Pancreas (tissue), 10 donors: ENCODE results near the gene NECTIN2. TPM values are rescaled to one million over a fixed set of nuclear protein-coding genes. Genes with fewer than 3 reads are reported as not detected.

Experiments
- ATAC-seq, 4 donors: fragments of 200-7000 bp; cut with Tn5 transposase; one replicate each; pipeline versions ENCODE4 v1.8.0 to v1.9.1; 2020; ENCODE audit warnings: mild to moderate bottlenecking in 4 of 4, moderate library complexity in 4 of 4
- DNase-seq, 6 donors: peaks; one replicate each; pipeline ENCODE4 v3.0.0-alpha.2; 2020
- FAIRE-seq: peaks from 2 replicates; lab custom pipeline; 2012; peaks lifted over from hg19 to GRCh38; lab: Jason Lieb, UNC
- H3K27ac ChIP-seq, 4 donors: fragments of 200-600 bp; sonication (generic); 1 replicate in 3 of 4; 2 replicates in 1 of 4; pipeline versions ENCODE4 v1.5.0 to v1.8.0; 2020
- H3K27me3 ChIP-seq, 4 donors: fragments of 200-600 bp; one replicate each; pipeline ENCODE4 v1.8.0; 2021
- H3K36me3 ChIP-seq, 3 donors: fragments of 200-600 bp; sonication (generic) in 1 of 3; one replicate each; pipeline versions ENCODE4 v1.5.0 to v1.8.0; 2020 to 2021
- H3K4me1 ChIP-seq, 3 donors: fragments of 200-600 bp; one replicate each; pipeline ENCODE4 v1.8.0; 2021
- H3K4me3 ChIP-seq, 4 donors: fragments of 200-600 bp; sonication (generic) in 2 of 4; one replicate each; pipeline versions ENCODE4 v1.5.0 to v1.8.0; 2020 to 2021
- H3K9me3 ChIP-seq, 4 donors: fragments of 200-600 bp; one replicate each; pipeline ENCODE4 v1.8.0; 2021
- CTCF ChIP-seq, 4 donors: fragments of 200-600 bp; sonication (generic) in 3 of 4; IDR thresholded peaks; one replicate each; pipeline versions ENCODE4 v1.5.0 to v1.8.0; 2021; ENCODE audit warnings: antibody characterized with exemption in 4 of 4
- WGBS, 2 donors: extraction: QIAGEN DNeasy Blood & Tissue Kit; methylation state at CpG; one replicate each; pipeline ENCODE4 v1.1.7; 2013; 5-methylcytosine and 5-hydroxymethylcytosine counted together
- intact Hi-C, 3 donors: fragments of 100-400 bp; cut with DNase I; formaldehyde crosslinking; loops; one replicate each; pipeline versions ENCODE4 v1.11.1 to v1.14.2; 2022
- polyA plus RNA-seq, 2 donors: library from polyadenylated mRNA; stranded (reverse); fragments of 200-250 nt; gene quantifications; one replicate each; pipeline ENCODE4 v1.2.3, GENCODE V29; 2013
- total RNA-seq, 6 donors: library from RNA; stranded (reverse); fragmentation: NEBNext Ultra II Directional in 4 of 6; extraction: Animal tissue kit (Norgen Biotek cat#: 25700) in 4 of 6; gene quantifications; one replicate each; pipeline versions ENCODE4 v1.2.1 to v1.2.4, GENCODE V29; 2021 to 2023
- donor health status: healthy with polysubstance abuse.
- donor health status: DM: no; HTN: no; CAD: no; lungs with moderate emphysema.
- donor health status: DM: no; HTN: no; CAD: no.
- donor health status: control.
- donor health status: control.
- donor health status: Bipolar disorder and iron deficiency.
- donor health status: DM: yes; HTN: yes; CAD: no.
- donor health status: DM: no; HTN: no; CAD: no.
- donor health status: DM: no; HTN: no; CAD: no.
- donor health status: DM: yes; HTN: yes; CAD: no.

The NECTIN2 gene
- total and polyA plus RNA-seq, 8 donors, result 26.7 to 101 (median 52.7) TPM

- no peak for TF ChIP-seq CTCF (IDR thresholded peaks at IDR 0.05)
- Histone ChIP-seq H3K27me3 (no peaks in the 10 kb centered on the region), H3K4me3 (no peak overlapping the region), H3K36me3 (no peaks in the 10 kb centered on the region), H3K27ac (no peak overlapping the region), H3K9me3 (no peaks in the 10 kb centered on the region), H3K4me1 (peaks cover 7 to 18% (median 14%) of the 10 kb centered on the region in 3 donors)
- no peak for FAIRE-seq
- DNase-seq, result peak in 1 of 6 donors; percentile 72
- ATAC-seq, result no peak
- 92 to 95% methylated on average over 28 of the region's 28 CpGs for WGBS, 2 donors
- intact Hi-C loops, result no loop called here
Observed at GRCh38 chr19:44812142-44812718, 33.9 kb upstream of the NECTIN2 start.

- intact Hi-C loops, result no loop called here
- WGBS, 2 donors, result 88 to 89% methylated on average over 38 of the region's 38 CpGs
- ATAC-seq, result no peak
- no peak for FAIRE-seq
- DNase-seq, result no peak
- no peak for TF ChIP-seq CTCF (IDR thresholded peaks at IDR 0.05)
- Histone ChIP-seq H3K36me3 (no peaks in the 10 kb centered on the region), H3K4me1 (peaks cover 6 to 12% (median 7%) of the 10 kb centered on the region in 3 donors), H3K27me3 (no peaks in the 10 kb centered on the region), H3K4me3 (no peak overlapping the region), H3K9me3 (no peaks in the 10 kb centered on the region), H3K27ac (no peak overlapping the region)
Observed at GRCh38 chr19:44813070-44813840, 32.8 kb upstream of the NECTIN2 start.

DNA sequence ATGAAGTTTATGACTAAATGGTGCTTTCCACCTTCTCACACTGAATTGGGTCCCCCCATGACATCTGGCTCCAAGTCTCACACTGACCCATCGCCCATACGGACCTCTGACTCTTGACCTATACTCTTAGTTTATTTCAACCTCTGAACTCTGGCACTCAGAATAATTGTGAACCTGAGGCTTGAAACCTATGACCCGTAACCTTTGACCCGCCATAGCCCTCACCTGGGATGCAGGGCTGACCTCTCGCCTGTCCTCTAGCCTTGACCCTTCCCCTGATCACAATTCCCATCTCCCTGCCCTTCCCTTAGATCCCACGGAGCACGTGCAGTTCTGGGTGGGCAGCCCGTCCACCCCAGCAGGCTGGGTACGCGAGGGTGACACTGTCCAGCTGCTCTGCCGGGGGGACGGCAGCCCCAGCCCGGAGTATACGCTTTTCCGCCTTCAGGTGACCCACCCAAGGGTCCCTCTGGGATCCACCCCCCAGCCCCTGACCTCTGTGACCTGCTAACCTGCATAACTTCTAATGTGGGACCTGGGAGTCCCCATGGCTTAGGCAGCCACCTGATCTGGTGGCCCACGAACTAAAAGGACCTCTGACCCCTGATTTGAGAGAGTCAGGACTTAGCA is 32.1 kb upstream of the NECTIN2 start:
- no peak for FAIRE-seq
- ATAC-seq, result no peak
- no peaks in the 10 kb centered on the region for H3K9me3 ChIP-seq
- TF ChIP-seq CTCF (IDR thresholded peaks at IDR 0.05), result no peak
- DNase-seq, result no peak
- H3K36me3 ChIP-seq, result no peaks in the 10 kb centered on the region
- WGBS, 2 donors, result 92% methylated on average over 16 of the region's 16 CpGs
- H3K4me1 ChIP-seq, result peaks cover 6 to 8% (median 7%) of the 10 kb centered on the region in 3 donors
- H3K27ac ChIP-seq, result no peak overlapping the region
- H3K27me3 ChIP-seq, result no peaks in the 10 kb centered on the region
- H3K4me3 ChIP-seq, result no peak overlapping the region
- intact Hi-C loops, result no loop called here

GRCh38 chr19:44814517-44814916 is 31.6 kb upstream of the NECTIN2 start:
- H3K9me3 ChIP-seq, result no peaks in the 10 kb centered on the region
- no peak for TF ChIP-seq CTCF (IDR thresholded peaks at IDR 0.05)
- WGBS, 2 donors, result 95 to 96% methylated on average over 17 of the region's 17 CpGs
- DNase-seq, result no peak
- no peak overlapping the region for H3K4me3 ChIP-seq
- peaks cover 3 to 7% (median 4%) of the 10 kb centered on the region in 3 donors for H3K4me1 ChIP-seq
- H3K27ac ChIP-seq, result no peak overlapping the region
- FAIRE-seq, result no peak
- no peaks in the 10 kb centered on the region for H3K36me3 ChIP-seq
- H3K27me3 ChIP-seq, result no peaks in the 10 kb centered on the region
- ATAC-seq, result no peak
- intact Hi-C loops, result no loop called here
